CD8-positive, alpha-beta memory T cell (primary cell): Measurements from ENCODE around the gene PTGDR. TPM values are rescaled to one million over a fixed set of nuclear protein-coding genes. Genes with fewer than 3 reads are reported as not detected.

Source experiments
- CTCF ChIA-PET: fragments of 350-600 bp; sonication (Branson Sonifier 250); formaldehyde crosslinking; loops from one replicate; lab custom pipeline; 2021; ENCODE audit warnings: antibody characterized with exemption; lab: Charles Lee
- POLR2A ChIA-PET: fragments of 350-600 bp; sonication (Branson Sonifier 250); formaldehyde crosslinking; loops from one replicate; lab custom pipeline; 2021; ENCODE audit warnings: antibody characterized with exemption; lab: Charles Lee
- DNase-seq, 5 donors: peaks; one replicate each; pipeline versions ENCODE4 v3.0.0 to v3.0.0-alpha.2; 2020 to 2022; ENCODE audit warnings: mixed read lengths in 1 of 5
- H3K27ac ChIP-seq: one replicate; pipeline ENCODE4 v1.7.0; 2013; ENCODE audit warnings: low read depth, mild to moderate bottlenecking, low read length, moderate library complexity
- H3K27me3 ChIP-seq: 2 replicates; pipeline ENCODE4 v1.7.0; 2013; ENCODE audit warnings: low read length, mild to moderate bottlenecking; ENCODE audit not compliant: insufficient read depth, poor library complexity, severe bottlenecking
- H3K36me3 ChIP-seq: 2 replicates; pipeline ENCODE4 v1.7.0; 2013; ENCODE audit warnings: mild to moderate bottlenecking, low read length, moderate library complexity; ENCODE audit not compliant: insufficient read depth
- H3K4me1 ChIP-seq: 2 replicates; pipeline ENCODE4 v1.7.0; 2013; ENCODE audit warnings: mild to moderate bottlenecking, low read length, moderate library complexity; ENCODE audit not compliant: insufficient read depth
- H3K4me3 ChIP-seq: 2 replicates; pipeline ENCODE4 v1.7.0; 2013; ENCODE audit warnings: mild to moderate bottlenecking, low read length
- H3K9me3 ChIP-seq: 2 replicates; pipeline ENCODE4 v1.7.0; 2013; ENCODE audit warnings: mild to moderate bottlenecking, low read length
- H3K27ac Mint-ChIP-seq, 8 donors: one replicate each; pipeline ENCODE4 v1.8.0; 2020 to 2021; ENCODE audit warnings: mixed read lengths in 8 of 8, mild to moderate bottlenecking in 6 of 8, inconsistent platforms in 3 of 8, moderate library complexity in 3 of 8
- H3K27me3 Mint-ChIP-seq, 2 donors: one replicate each; pipeline ENCODE4 v1.8.0; 2020 to 2021; ENCODE audit warnings: mixed read lengths in 2 of 2, mild to moderate bottlenecking in 1 of 2, moderate library complexity in 1 of 2
- H3K36me3 Mint-ChIP-seq, 3 donors: one replicate each; pipeline ENCODE4 v1.8.0; 2020 to 2021; ENCODE audit warnings: mixed read lengths in 3 of 3, inconsistent platforms in 1 of 3, mild to moderate bottlenecking in 1 of 3
- H3K4me1 Mint-ChIP-seq, 3 donors: one replicate each; pipeline ENCODE4 v1.8.0; 2020 to 2021; ENCODE audit warnings: mixed read lengths in 3 of 3, inconsistent platforms in 1 of 3, mild to moderate bottlenecking in 1 of 3
- H3K4me3 Mint-ChIP-seq, 7 donors: one replicate each; pipeline ENCODE4 v1.8.0; 2020 to 2021; ENCODE audit warnings: mixed read lengths in 7 of 7, mild to moderate bottlenecking in 6 of 7, moderate library complexity in 4 of 7, inconsistent platforms in 2 of 7
- H3K9me3 Mint-ChIP-seq, 5 donors: one replicate each; pipeline ENCODE4 v1.8.0; 2020 to 2022; ENCODE audit warnings: mixed read lengths in 5 of 5, mild to moderate bottlenecking in 3 of 5, moderate library complexity in 2 of 5, inconsistent platforms in 1 of 5
- polyA plus RNA-seq: library from polyadenylated mRNA; unstranded; fragments of 300-500 nt; fragmentation: Illumina TruSeq; gene quantifications from one replicate; pipeline ENCODE4 v1.2.3, GENCODE V29; 2021
- total RNA-seq, 2 experiments: library from RNA; stranded (reverse); gene quantifications; one replicate each; pipeline ENCODE4 v1.2.3, GENCODE V29; 2021

The PTGDR gene
- total and polyA plus RNA-seq, 3 experiments from 2014 or later, result 0.66 to 50.8 (median 1.4) TPM

DNA sequence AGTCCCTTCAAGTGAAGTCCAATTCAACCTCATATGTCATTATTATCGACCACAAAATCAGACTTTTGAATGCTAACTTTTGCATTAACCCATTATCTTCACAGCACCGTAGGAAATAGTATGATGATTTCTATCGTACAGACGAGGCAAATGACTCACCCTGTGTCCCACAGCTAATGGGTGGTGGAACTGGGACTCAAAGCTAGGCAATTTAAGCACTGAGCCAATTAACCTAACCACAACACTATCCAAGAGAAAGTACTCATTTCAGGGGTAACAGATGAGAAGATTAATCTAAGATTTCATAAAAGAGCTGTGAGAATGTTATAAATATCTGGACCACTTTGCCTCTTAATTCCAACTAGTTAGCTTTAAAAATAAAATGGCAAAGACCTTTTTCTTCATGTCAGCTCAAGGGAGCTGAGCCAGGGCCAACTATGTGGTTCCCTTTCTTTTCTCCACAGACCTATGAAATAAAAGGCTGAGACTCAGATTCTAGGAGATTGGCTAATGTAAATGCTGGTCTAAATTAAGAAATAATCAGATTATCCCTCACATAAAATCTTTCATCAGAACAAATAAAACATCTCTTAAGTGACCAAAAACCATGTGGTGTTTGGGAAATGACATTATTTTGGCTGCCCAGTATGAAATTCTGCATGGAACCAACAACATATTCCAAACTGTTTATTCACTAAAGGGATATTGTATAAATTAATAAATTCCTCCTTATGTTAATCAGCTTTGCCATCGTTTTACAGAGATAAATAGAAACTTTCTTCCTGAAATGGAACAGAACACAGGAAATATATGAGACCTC is 51.5 kb downstream of the PTGDR start:
- no peak overlapping the region for H3K27ac ChIP-seq
- peak overlapping the region; percentile 90 to 100 (median 92) for H3K4me3 Mint-ChIP-seq
- peaks cover 19 to 57% (median 41%) of the 10 kb centered on the region in 3 donors for H3K36me3 Mint-ChIP-seq
- peak overlapping the region; percentile 25 for H3K4me3 ChIP-seq
- H3K36me3 ChIP-seq, result no peaks in the 10 kb centered on the region
- H3K4me1 ChIP-seq, result peaks cover 49% of the 10 kb centered on the region
- peaks cover 0 to 2% of the 10 kb centered on the region in 2 donors for H3K27me3 Mint-ChIP-seq
- ChIA-PET POLR2A (interaction anchor here (0.8 to 1.7 kb wide), 2 partner anchors 8 to 34 kb away, joined by 3 to 5 read pairs; no protein-coding TSS in a partner anchor), CTCF (interaction anchor here (1.0 to 3.9 kb wide), 5 partner anchors 13 to 150 kb away, joined by 3 to 21 read pairs (median 6); no protein-coding TSS in a partner anchor)
- peaks cover 3 to 18% (median 13%) of the 10 kb centered on the region in 5 donors for H3K9me3 Mint-ChIP-seq
- peaks cover 7% of the 10 kb centered on the region for H3K9me3 ChIP-seq
- no peaks in the 10 kb centered on the region for H3K27me3 ChIP-seq
- DNase-seq, result no peak
- peak overlapping the region; percentile 72 to 93 (median 86) for H3K27ac Mint-ChIP-seq
- peaks cover 60 to 85% (median 84%) of the 10 kb centered on the region in 3 donors for H3K4me1 Mint-ChIP-seq

GRCh38 chr14:52319919-52320318 is 52.4 kb downstream of the PTGDR start:
- Mint-ChIP-seq H3K4me3 (peak overlapping the region; percentile 90 to 100 (median 92)), H3K9me3 (peaks cover under 1 to 18% (median 13%) of the 10 kb centered on the region in 5 donors), H3K27ac (peak overlapping the region; percentile 59 to 93 (median 82)), H3K4me1 (peaks cover 67 to 94% (median 90%) of the 10 kb centered on the region in 3 donors), H3K27me3 (peaks cover 0 to under 1% of the 10 kb centered on the region in 2 donors), H3K36me3 (peaks cover 18 to 51% (median 41%) of the 10 kb centered on the region in 3 donors)
- peaks cover 7% of the 10 kb centered on the region for H3K9me3 ChIP-seq
- peak overlapping the region; percentile 4 for H3K27ac ChIP-seq
- DNase-seq, result no peak
- H3K4me3 ChIP-seq, result no peak overlapping the region
- peaks cover 56% of the 10 kb centered on the region for H3K4me1 ChIP-seq
- no peaks in the 10 kb centered on the region for H3K36me3 ChIP-seq
- ChIA-PET POLR2A (no interaction called here), CTCF (interaction anchor here (1.3 to 3.9 kb wide), 4 partner anchors 14 to 81 kb away, joined by 4 to 21 read pairs (median 6); no protein-coding TSS in a partner anchor)
- H3K27me3 ChIP-seq, result no peaks in the 10 kb centered on the region

- H3K4me1 ChIP-seq, result peaks cover 50% of the 10 kb centered on the region
- no peaks in the 10 kb centered on the region for H3K27me3 Mint-ChIP-seq
- H3K36me3 ChIP-seq, result peaks cover 4% of the 10 kb centered on the region
- H3K4me3 Mint-ChIP-seq, result peak overlapping the region; percentile 29 to 73 (median 66)
- peaks cover 0 to 18% (median 13%) of the 10 kb centered on the region in 5 donors for H3K9me3 Mint-ChIP-seq
- peak in 2 of 5 donors; percentile 36 to 55 for DNase-seq
- peaks cover 88 to 96% (median 92%) of the 10 kb centered on the region in 3 donors for H3K4me1 Mint-ChIP-seq
- no peaks in the 10 kb centered on the region for H3K27me3 ChIP-seq
- H3K4me3 ChIP-seq, result no peak overlapping the region
- ChIA-PET POLR2A (interaction anchor here (2.9 kb wide), 1 partner anchor 10 kb away, joined by 17 read pairs; the partner anchor contains the start of gene PTGER2), CTCF (interaction anchor here (2.1 kb wide), 1 partner anchor 9 kb away, joined by 7 read pairs; no protein-coding TSS in a partner anchor)
- H3K36me3 Mint-ChIP-seq, result peaks cover 30 to 69% (median 45%) of the 10 kb centered on the region in 3 donors
- no peak overlapping the region for H3K27ac ChIP-seq
- peak overlapping the region; percentile 70 to 95 (median 86) for H3K27ac Mint-ChIP-seq
- H3K9me3 ChIP-seq, result peaks cover 7% of the 10 kb centered on the region
Measured at GRCh38 chr14:52325126-52325525, 57.6 kb downstream of the PTGDR start.

DNA sequence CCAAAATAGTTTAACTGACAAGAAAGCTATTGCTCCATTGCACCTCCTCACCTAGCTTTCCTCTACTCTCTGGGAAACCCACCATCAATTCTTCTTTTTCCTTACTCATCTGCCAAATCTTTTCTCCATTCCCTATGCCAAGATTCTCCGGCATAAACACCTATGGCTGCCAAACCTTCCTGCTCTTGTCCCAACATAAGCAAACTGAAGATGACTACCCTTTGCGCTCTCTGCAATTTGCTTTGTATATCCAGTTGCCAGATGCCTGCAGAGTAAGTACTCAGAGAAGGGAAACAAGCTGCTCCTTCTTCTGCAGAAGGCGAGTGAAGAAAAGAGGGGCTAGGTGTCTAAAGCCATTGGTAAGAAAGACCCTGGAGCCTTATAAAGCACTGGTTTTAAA is 58.1 kb downstream of the PTGDR start:
- Mint-ChIP-seq H3K36me3 (peaks cover 31 to 71% (median 42%) of the 10 kb centered on the region in 3 donors), H3K27me3 (no peaks in the 10 kb centered on the region), H3K27ac (peak overlapping the region in 7 of 8 donors; percentile 70 to 95 (median 85)), H3K4me1 (peaks cover 87 to 96% (median 92%) of the 10 kb centered on the region in 3 donors), H3K9me3 (peaks cover 0 to 18% (median 13%) of the 10 kb centered on the region in 5 donors), H3K4me3 (peak overlapping the region; percentile 29 to 73 (median 66))
- Histone ChIP-seq H3K27ac (no peak overlapping the region), H3K9me3 (peaks cover 7% of the 10 kb centered on the region), H3K27me3 (no peaks in the 10 kb centered on the region), H3K4me1 (peaks cover 45% of the 10 kb centered on the region), H3K4me3 (no peak overlapping the region), H3K36me3 (peaks cover 4% of the 10 kb centered on the region)
- ChIA-PET CTCF (interaction anchor here (2.1 kb wide), 1 partner anchor 9 kb away, joined by 7 read pairs; no protein-coding TSS in a partner anchor), POLR2A (interaction anchor here (2.9 kb wide), 1 partner anchor 11 kb away, joined by 17 read pairs; the partner anchor contains the start of gene PTGER2)
- no peak for DNase-seq

Other genes starting within 250 kb of the PTGDR start
- gene NID2, start 198.6 kb upstream of the PTGDR start, total RNA-seq, result not detected
- 0.30 TPM for gene NID2, start 198.6 kb upstream of the PTGDR start, polyA plus RNA-seq
- 10 to 100 TPM; 34.4 to 35.6 TPM for gene PTGER2, start 46.6 kb downstream of the PTGDR start, total RNA-seq
- 289 TPM for gene PTGER2, start 46.6 kb downstream of the PTGDR start, polyA plus RNA-seq